ENCODE data around the gene PAQR8. TPM values are rescaled to one million over a fixed set of nuclear protein-coding genes. Genes with fewer than 3 reads are reported as not detected.

Gene PAQR8
- total and polyA plus RNA-seq, 2 of the 13 experiments (the other 11 are each of a cell fraction or from before 2014, with no cell fraction given): 37.7 to 50.7 TPM

- TF ChIP-seq PTBP1 (IDR thresholded peaks at IDR 0.05; ENCODE audit: low read depth, low read length, poor library complexity, severe bottlenecking) (no peak), ZBTB42 (CRISPR knock-in tag; IDR thresholded peaks at IDR 0.05) (no peak), HDAC1 (CRISPR knock-in tag; IDR thresholded peaks at IDR 0.05) (no peak), SCMH1 (CRISPR knock-in tag; IDR thresholded peaks at IDR 0.05; ENCODE audit: borderline replicate concordance) (no peak), RXRA (CRISPR knock-in tag; IDR thresholded peaks at IDR 0.05) (no peak), IRF2 (CRISPR knock-in tag; IDR thresholded peaks at IDR 0.05) (peak; percentile 49; the same call in 1 of the 2 replicates), HNRNPK (IDR thresholded peaks at IDR 0.05; ENCODE audit: low read depth, low read length, poor library complexity, severe bottlenecking) (no peak), ZNF10 (CRISPR knock-in tag; IDR thresholded peaks at IDR 0.05; ENCODE audit: borderline replicate concordance, low read depth) (no peak), ELF3 (CRISPR knock-in tag; IDR thresholded peaks at IDR 0.05) (peak; percentile 53; the same call in 1 of the 2 replicates), HDAC6 (IDR thresholded peaks at IDR 0.05; ENCODE audit: low read depth, low read length) (no peak), HMG20A (CRISPR knock-in tag; IDR thresholded peaks at IDR 0.05; ENCODE audit: borderline replicate concordance) (peak; percentile 12; the same call in 1 of the 2 replicates), ZNF720 (CRISPR knock-in tag; IDR thresholded peaks at IDR 0.05) (no peak), KMT2B (CRISPR knock-in tag; IDR thresholded peaks at IDR 0.05) (no peak), ZNF34 (CRISPR knock-in tag; IDR thresholded peaks at IDR 0.05; ENCODE audit: borderline replicate concordance) (no peak), ZNF713 (CRISPR knock-in tag; IDR thresholded peaks at IDR 0.05) (no peak), ZNF207 (IDR thresholded peaks at IDR 0.05; ENCODE audit: borderline replicate concordance) (no peak), SP5 (CRISPR knock-in tag; IDR thresholded peaks at IDR 0.05; ENCODE audit: borderline replicate concordance, low read depth) (no peak), HNF4G (IDR thresholded peaks at IDR 0.05; ENCODE audit: borderline replicate concordance, low read depth, low read length) (no peak), HNF4G (CRISPR knock-in tag; IDR thresholded peaks at IDR 0.05; ENCODE audit: borderline replicate concordance, low read depth) (no peak), ZBTB20 (CRISPR knock-in tag; IDR thresholded peaks at IDR 0.05; ENCODE audit: borderline replicate concordance, low read depth) (0 out of 2 replicates have a peak, but pooled peaks have one; percentile 58), ZFP36 (IDR thresholded peaks at IDR 0.05; ENCODE audit: borderline replicate concordance, low read depth, low read length, partially characterized antibody) (no peak), ZMAT3 (CRISPR knock-in tag; conservative IDR thresholded peaks at IDR 0.05) (no peak), ZNF292 (CRISPR knock-in tag; IDR thresholded peaks at IDR 0.05; ENCODE audit: borderline replicate concordance, low read depth) (no peak), ZNF383 (CRISPR knock-in tag; IDR thresholded peaks at IDR 0.05; ENCODE audit: borderline replicate concordance) (no peak), MEF2D (CRISPR knock-in tag; IDR thresholded peaks at IDR 0.05) (no peak)
- TF ChIP-seq, protein P1, sequence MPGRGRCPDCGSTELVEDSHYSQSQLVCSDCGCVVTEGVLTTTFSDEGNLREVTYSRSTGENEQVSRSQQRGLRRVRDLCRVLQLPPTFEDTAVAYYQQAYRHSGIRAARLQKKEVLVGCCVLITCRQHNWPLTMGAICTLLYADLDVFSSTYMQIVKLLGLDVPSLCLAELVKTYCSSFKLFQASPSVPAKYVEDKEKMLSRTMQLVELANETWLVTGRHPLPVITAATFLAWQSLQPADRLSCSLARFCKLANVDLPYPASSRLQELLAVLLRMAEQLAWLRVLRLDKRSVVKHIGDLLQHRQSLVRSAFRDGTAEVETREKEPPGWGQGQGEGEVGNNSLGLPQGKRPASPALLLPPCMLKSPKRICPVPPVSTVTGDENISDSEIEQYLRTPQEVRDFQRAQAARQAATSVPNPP (CRISPR knock-in tag; IDR thresholded peaks at IDR 0.05): no peak
- TF ChIP-seq, protein P2, sequence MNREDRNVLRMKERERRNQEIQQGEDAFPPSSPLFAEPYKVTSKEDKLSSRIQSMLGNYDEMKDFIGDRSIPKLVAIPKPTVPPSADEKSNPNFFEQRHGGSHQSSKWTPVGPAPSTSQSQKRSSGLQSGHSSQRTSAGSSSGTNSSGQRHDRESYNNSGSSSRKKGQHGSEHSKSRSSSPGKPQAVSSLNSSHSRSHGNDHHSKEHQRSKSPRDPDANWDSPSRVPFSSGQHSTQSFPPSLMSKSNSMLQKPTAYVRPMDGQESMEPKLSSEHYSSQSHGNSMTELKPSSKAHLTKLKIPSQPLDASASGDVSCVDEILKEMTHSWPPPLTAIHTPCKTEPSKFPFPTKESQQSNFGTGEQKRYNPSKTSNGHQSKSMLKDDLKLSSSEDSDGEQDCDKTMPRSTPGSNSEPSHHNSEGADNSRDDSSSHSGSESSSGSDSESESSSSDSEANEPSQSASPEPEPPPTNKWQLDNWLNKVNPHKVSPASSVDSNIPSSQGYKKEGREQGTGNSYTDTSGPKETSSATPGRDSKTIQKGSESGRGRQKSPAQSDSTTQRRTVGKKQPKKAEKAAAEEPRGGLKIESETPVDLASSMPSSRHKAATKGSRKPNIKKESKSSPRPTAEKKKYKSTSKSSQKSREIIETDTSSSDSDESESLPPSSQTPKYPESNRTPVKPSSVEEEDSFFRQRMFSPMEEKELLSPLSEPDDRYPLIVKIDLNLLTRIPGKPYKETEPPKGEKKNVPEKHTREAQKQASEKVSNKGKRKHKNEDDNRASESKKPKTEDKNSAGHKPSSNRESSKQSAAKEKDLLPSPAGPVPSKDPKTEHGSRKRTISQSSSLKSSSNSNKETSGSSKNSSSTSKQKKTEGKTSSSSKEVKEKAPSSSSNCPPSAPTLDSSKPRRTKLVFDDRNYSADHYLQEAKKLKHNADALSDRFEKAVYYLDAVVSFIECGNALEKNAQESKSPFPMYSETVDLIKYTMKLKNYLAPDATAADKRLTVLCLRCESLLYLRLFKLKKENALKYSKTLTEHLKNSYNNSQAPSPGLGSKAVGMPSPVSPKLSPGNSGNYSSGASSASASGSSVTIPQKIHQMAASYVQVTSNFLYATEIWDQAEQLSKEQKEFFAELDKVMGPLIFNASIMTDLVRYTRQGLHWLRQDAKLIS (CRISPR knock-in tag; IDR thresholded peaks at IDR 0.05): no peak
- TF ChIP-seq, protein P3, sequence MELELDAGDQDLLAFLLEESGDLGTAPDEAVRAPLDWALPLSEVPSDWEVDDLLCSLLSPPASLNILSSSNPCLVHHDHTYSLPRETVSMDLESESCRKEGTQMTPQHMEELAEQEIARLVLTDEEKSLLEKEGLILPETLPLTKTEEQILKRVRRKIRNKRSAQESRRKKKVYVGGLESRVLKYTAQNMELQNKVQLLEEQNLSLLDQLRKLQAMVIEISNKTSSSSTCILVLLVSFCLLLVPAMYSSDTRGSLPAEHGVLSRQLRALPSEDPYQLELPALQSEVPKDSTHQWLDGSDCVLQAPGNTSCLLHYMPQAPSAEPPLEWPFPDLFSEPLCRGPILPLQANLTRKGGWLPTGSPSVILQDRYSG (CRISPR knock-in tag; IDR thresholded peaks at IDR 0.05): no peak
Observed at GRCh38 chr6:52390361-52390727, 28.4 kb downstream of the PAQR8 start (continued).
